NCI-H2107 (cell line): ENCODE measurements around the gene ANXA8L1.
"Not testable (repeated sequence)": the region's sequence is repeated elsewhere in the genome, so short reads cannot be mapped to it uniquely, and the experiment has no call there.

Experiments used
- DNase-seq: peaks from one replicate; lab custom pipeline; 2025; lab: John Stamatoyannopoulos, UW

Gene ANXA8L1

GRCh38 chr10:46375406-46375805 lies at the start of gene ANXA8L1:
ANXA8L1 (plus strand) TSS chr10:46375776; CDS start chr10:46375852, 76 bp downstream.
- not testable (repeated sequence) for DNase-seq

- no peak for DNase-seq
Observed at GRCh38 chr10:46326066-46326465, 49.5 kb upstream of the ANXA8L1 start.

GRCh38 chr10:46326971-46327370 lies 48.6 kb upstream of the ANXA8L1 start:
- no peak for DNase-seq

- no peak for DNase-seq
Observed at GRCh38 chr10:46327685-46328084, 47.9 kb upstream of the ANXA8L1 start.

- DNase-seq: no peak
Observed at GRCh38 chr10:46328853-46329689, 46.5 kb upstream of the ANXA8L1 start.

GRCh38 chr10:46329690-46330016 lies 45.9 kb upstream of the ANXA8L1 start:
- DNase-seq: no peak

GRCh38 chr10:46330894-46331293 lies 44.7 kb upstream of the ANXA8L1 start:
- no peak for DNase-seq

GRCh38 chr10:46365484-46365883 lies 10.1 kb upstream of the ANXA8L1 start:
- not testable (repeated sequence) for DNase-seq

GRCh38 chr10:46367209-46367608 lies 8.4 kb upstream of the ANXA8L1 start:
- DNase-seq: not testable (repeated sequence)

GRCh38 chr10:46367666-46368240 lies 7.8 kb upstream of the ANXA8L1 start:
- DNase-seq: not testable (repeated sequence)

- not testable (repeated sequence) for DNase-seq
Observed at GRCh38 chr10:46368956-46369355, 6.6 kb upstream of the ANXA8L1 start.

GRCh38 chr10:46374410-46374809 lies 1.2 kb upstream of the ANXA8L1 start:
- DNase-seq: not testable (repeated sequence)

- DNase-seq: not testable (repeated sequence)
Observed at GRCh38 chr10:46377022-46377421, 1.4 kb downstream of the ANXA8L1 start.

GRCh38 chr10:46377651-46378050 lies 2.1 kb downstream of the ANXA8L1 start:
- DNase-seq: not testable (repeated sequence)

- not testable (repeated sequence) for DNase-seq
Observed at GRCh38 chr10:46378108-46378507, 2.5 kb downstream of the ANXA8L1 start.

- not testable (repeated sequence) for DNase-seq
Observed at GRCh38 chr10:46379233-46379848, 3.8 kb downstream of the ANXA8L1 start.

- not testable (repeated sequence) for DNase-seq
Observed at GRCh38 chr10:46385858-46386257, 10.3 kb downstream of the ANXA8L1 start.

GRCh38 chr10:46386694-46387093 lies 11.1 kb downstream of the ANXA8L1 start:
- not testable (repeated sequence) for DNase-seq

GRCh38 chr10:46387309-46387902 lies 11.8 kb downstream of the ANXA8L1 start:
- not testable (repeated sequence) for DNase-seq

- not testable (repeated sequence) for DNase-seq
Observed at GRCh38 chr10:46391422-46391821, 15.8 kb downstream of the ANXA8L1 start.

- not testable (repeated sequence) for DNase-seq
Observed at GRCh38 chr10:46396441-46397279, 21.1 kb downstream of the ANXA8L1 start.

- not testable (repeated sequence) for DNase-seq
Observed at GRCh38 chr10:46397767-46398166, 22.2 kb downstream of the ANXA8L1 start.
